ENCODE measurements around the gene CFAP126. TPM values are rescaled to one million over a fixed set of nuclear protein-coding genes. Genes with fewer than 3 reads are reported as not detected.

CFAP126 gene
- polyA plus RNA-seq, 3 donors from 2014 or later: not detected

Other genes starting within 250 kb of the CFAP126 start
- 10 to 100 TPM; 63.4 to 84.4 (median 83.0) TPM for gene PFDN2, start 249.8 kb downstream of the CFAP126 start, polyA plus RNA-seq
- gene NIT1, start 249.8 kb downstream of the CFAP126 start, polyA plus RNA-seq: 10 to 100 TPM; 17.3 to 21.9 (median 18.2) TPM
- 10 to 100 TPM; 27.5 to 43.8 (median 42.2) TPM for gene DEDD, start 235.2 kb downstream of the CFAP126 start, polyA plus RNA-seq
- gene UFC1, start 213.9 kb downstream of the CFAP126 start, polyA plus RNA-seq: 100 to 1,000 TPM; 174 to 219 (median 186) TPM
- gene USP21, start 208.4 kb downstream of the CFAP126 start, polyA plus RNA-seq: 10 to 100 TPM in 2 of 3 donors, 1 to 10 TPM in 1; 9.0 to 25.5 (median 14.7) TPM
- 10 to 100 TPM; 18.2 to 30.1 (median 21.9) TPM for gene PPOX, start 201.4 kb downstream of the CFAP126 start, polyA plus RNA-seq
- gene B4GALT3, start 190.4 kb downstream of the CFAP126 start, polyA plus RNA-seq: 10 to 100 TPM; 38.7 to 68.0 (median 49.6) TPM
- under 1 TPM in 2 of 3 donors, not detected in 1; 0.10 to 0.29 TPM for gene ADAMTS4, start 168.8 kb downstream of the CFAP126 start, polyA plus RNA-seq
- gene NDUFS2, start 165.5 kb downstream of the CFAP126 start, polyA plus RNA-seq: 100 to 1,000 TPM in 1 of 3 donors, 10 to 100 TPM in 2; 59.6 to 117 (median 99.1) TPM
- gene FCER1G, start 152.6 kb downstream of the CFAP126 start, polyA plus RNA-seq: 1,000 to 10,000 TPM; 1,827 to 3,702 (median 3,300) TPM
- not detected for gene APOA2, start 144.2 kb downstream of the CFAP126 start, polyA plus RNA-seq
- gene TOMM40L, start 141.8 kb downstream of the CFAP126 start, polyA plus RNA-seq: 10 to 100 TPM in 2 of 3 donors, 1 to 10 TPM in 1; 7.9 to 11.3 (median 11.1) TPM
- gene NR1I3, start 129.7 kb downstream of the CFAP126 start, polyA plus RNA-seq: not detected
- not detected for gene PCP4L1, start 109.1 kb downstream of the CFAP126 start, polyA plus RNA-seq
- gene MPZ, start 57.9 kb downstream of the CFAP126 start, polyA plus RNA-seq: not detected
- gene SDHC, start 53.5 kb downstream of the CFAP126 start, polyA plus RNA-seq: 100 to 1,000 TPM; 260 to 415 (median 324) TPM
- 1 to 10 TPM in 2 of 3 donors, under 1 TPM in 1; 0.71 to 5.2 (median 2.1) TPM for gene FCGR2A, start 137.6 kb upstream of the CFAP126 start, polyA plus RNA-seq
- gene HSPA6, start 156.7 kb upstream of the CFAP126 start, polyA plus RNA-seq: 1 to 10 TPM in 2 of 3 donors, under 1 TPM in 1; 0.61 to 8.8 (median 6.9) TPM
- gene FCGR3A, start 181.9 kb upstream of the CFAP126 start, polyA plus RNA-seq: 1,000 to 10,000 TPM in 2 of 3 donors, 100 to 1,000 TPM in 1; 491 to 1,637 (median 1,471) TPM

All from immature natural killer cell (primary cell).